A673 (cell line): Measurements from ENCODE around the gene CCHCR1. TPM values are rescaled to one million over a fixed set of nuclear protein-coding genes. Genes with fewer than 3 reads are reported as not detected.
A peak's percentile ranks its signal among the peaks of the same experiment; 100 is the strongest.

Experiments
- Bru-seq: library from RNA; stranded (reverse); fragments of 400-500 nt; gene quantifications from one replicate; lab custom pipeline; 2021; lab: Mats Ljungman, UMichigan
- BruChase-seq, 2 experiments: library from RNA; stranded (reverse); fragments of 400-500 nt; gene quantifications; one replicate each; lab custom pipeline; 2021; lab: Mats Ljungman, UMichigan
- BruUV-seq: library from RNA; stranded (reverse); fragments of 400-500 nt; replicated peaks from 2 replicates; lab custom pipeline; 2021; lab: Mats Ljungman, UMichigan
- CTCF ChIA-PET: fragments of 300-600 bp; sonication (Branson Sonifier 250); formaldehyde crosslinking; loops from one replicate; lab custom pipeline; 2022; ENCODE audit warnings: antibody characterized with exemption; lab: Charles Lee
- POLR2A ChIA-PET: fragments of 300-600 bp; sonication (Branson Sonifier 250); formaldehyde crosslinking; loops from one replicate; lab custom pipeline; 2022; ENCODE audit warnings: antibody characterized with exemption; ENCODE audit not compliant: low non-redundant PET; lab: Charles Lee
- DNase-seq: peaks from one replicate; pipeline ENCODE4 v3.0.0-alpha.2; 2015; ENCODE audit warnings: low spot score
- H3K27ac ChIP-seq: fragments of 200-600 bp; sonication (generic); 2 replicates; pipeline ENCODE4 v1.5.1; 2016; ENCODE audit warnings: mixed run types, low read depth, mild to moderate bottlenecking, mixed read lengths, antibody characterized with exemption, low read length; ENCODE audit not compliant: poor library complexity, severe bottlenecking
- H3K27me3 ChIP-seq: fragments of 200-600 bp; sonication (generic); replicated peaks from 2 replicates; pipeline ENCODE4 v1.6.1; 2017; ENCODE audit warnings: mixed run types, low read depth, mild to moderate bottlenecking, mixed read lengths, antibody characterized with exemption, low read length; ENCODE audit not compliant: insufficient read depth, poor library complexity
- H3K36me3 ChIP-seq: fragments of 200-600 bp; sonication (generic); 2 replicates; pipeline ENCODE4 v1.6.1; 2016; ENCODE audit warnings: mixed run types, mild to moderate bottlenecking, mixed read lengths, antibody characterized with exemption, low read length; ENCODE audit not compliant: insufficient read depth, poor library complexity, severe bottlenecking
- H3K4me1 ChIP-seq: fragments of 200-600 bp; sonication (generic); 2 replicates; pipeline ENCODE4 v1.6.1; 2017; ENCODE audit warnings: mixed run types, mild to moderate bottlenecking, mixed read lengths, antibody characterized with exemption, low read length; ENCODE audit not compliant: insufficient read depth, poor library complexity, severe bottlenecking
- H3K4me3 ChIP-seq: fragments of 200-600 bp; sonication (generic); 2 replicates; pipeline ENCODE4 v1.5.1; 2016; ENCODE audit warnings: low read depth, mixed run types, mild to moderate bottlenecking, mixed read lengths, low read length; ENCODE audit not compliant: poor library complexity, severe bottlenecking
- H3K9me3 ChIP-seq: fragments of 200-600 bp; sonication (generic); 2 replicates; pipeline ENCODE4 v1.6.1; 2016; ENCODE audit warnings: mixed run types, low read depth, mild to moderate bottlenecking, mixed read lengths, antibody characterized with exemption, low read length; ENCODE audit not compliant: poor library complexity, severe bottlenecking
- CTCF ChIP-seq: fragments of 300-800, 200-600 bp; sonication (generic); conservative IDR thresholded peaks from 2 replicates; pipeline ENCODE4 v1.5.1; 2017; ENCODE audit warnings: low read depth, mild to moderate bottlenecking, antibody characterized with exemption, low read length, moderate library complexity, mixed read lengths
- EZH2 ChIP-seq: fragments of 200-600 bp; sonication (generic); IDR thresholded peaks from 2 replicates; pipeline ENCODE4 v1.6.1; 2017; ENCODE audit warnings: borderline replicate concordance, low read depth, mild to moderate bottlenecking, mixed read lengths, antibody characterized with exemption, low read length; ENCODE audit not compliant: poor library complexity, severe bottlenecking
- intact Hi-C: fragments of 100-400 bp; cut with micrococcal nuclease; formaldehyde crosslinking; loops from one replicate; pipeline ENCODE4 v1.10.0; 2022; ENCODE audit not compliant: unreplicated experiment
- long read RNA-seq: library from polyadenylated mRNA; stranded (forward); transcript quantifications from one replicate; pipeline ENCODE4 v2.0.0, GENCODE V29; 2022
- total RNA-seq: library from RNA; stranded (reverse); gene quantifications from 2 replicates; pipeline ENCODE4 v1.2.3, GENCODE V29; 2021

Gene CCHCR1
- total RNA-seq (51.7 and 58.0 TPM in 2 replicates), Bru-seq, nascent RNA (percentile 58 among the genes with signal in this experiment), BruChase-seq, experiment 1, labeled RNA remaining after a 2-hour chase (percentile 63 among the genes with signal in this experiment), BruChase-seq, experiment 2, labeled RNA remaining after a 6-hour chase (percentile 71 among the genes with signal in this experiment)
- long read RNA-seq, transcript CCHCR1-201 (18 exons, 2,625 nt) = major isoform, 27 of 72 reads
- long read RNA-seq, partial matches to known transcripts = 26 of 72 reads
- long read RNA-seq, other reads (novel, unspliced or antisense) = 19 of 72 reads

GRCh38 chr6:31157513-31158139 is at the start of gene CCHCR1:
CCHCR1 (minus strand) TSS chr6:31157802; CDS start chr6:31157600, 202 bp downstream.
- intact Hi-C loops = no loop called here
- no peaks in the 10 kb centered on the region for H3K9me3 ChIP-seq
- H3K27me3 ChIP-seq = no peaks in the 10 kb centered on the region
- no peak for DNase-seq
- peak within 1 kb of the TSS; percentile 61 for H3K4me3 ChIP-seq
- TF ChIP-seq CTCF (no peak), EZH2 (no peak)
- CTCF ChIA-PET = interaction anchor here (0.6 to 1.0 kb wide), 2 partner anchors 26 to 242 kb away, joined by 3 to 5 read pairs; no protein-coding TSS in a partner anchor
- H3K27ac ChIP-seq = peak within 1 kb of the TSS; percentile 85
- peaks cover 31% of the 10 kb centered on the region for H3K36me3 ChIP-seq
- peaks cover 5% of the 10 kb centered on the region for H3K4me1 ChIP-seq
- BruUV-seq = no TSS peak
- POLR2A ChIA-PET = no interaction called here

- ChIA-PET POLR2A (no interaction called here), CTCF (no interaction called here)
- no peak for TF ChIP-seq CTCF
- no peak for TF ChIP-seq EZH2
- H3K36me3 ChIP-seq = peaks cover 3% of the 10 kb centered on the region
- H3K27me3 ChIP-seq = no peaks in the 10 kb centered on the region
- H3K4me1 ChIP-seq = peaks cover 4% of the 10 kb centered on the region
- DNase-seq = no peak
- no peak overlapping the region for H3K27ac ChIP-seq
- H3K4me3 ChIP-seq = no peak overlapping the region
- H3K9me3 ChIP-seq = no peaks in the 10 kb centered on the region
- BruUV-seq = no TSS peak
- intact Hi-C loops = no loop called here
These were observed 48.0 kb upstream of the CCHCR1 start for GRCh38 chr6:31205638-31206037.

GRCh38 chr6:31204751-31205145 is 47.1 kb upstream of the CCHCR1 start:
- Histone ChIP-seq H3K27me3 (no peaks in the 10 kb centered on the region), H3K27ac (peak overlapping the region; percentile 72), H3K9me3 (no peaks in the 10 kb centered on the region), H3K4me1 (peaks cover 4% of the 10 kb centered on the region), H3K36me3 (peaks cover 3% of the 10 kb centered on the region), H3K4me3 (peak overlapping the region; percentile 36)
- BruUV-seq = no TSS peak
- no peak for TF ChIP-seq EZH2
- no peak for TF ChIP-seq CTCF
- ChIA-PET CTCF (no interaction called here), POLR2A (no interaction called here)
- intact Hi-C loops = no loop called here
- no peak for DNase-seq
